GM10266 (cell line): ENCODE measurements around the gene TOMM6.
"Not testable (repeated sequence)": the region's sequence is repeated elsewhere in the genome, so short reads cannot be mapped to it uniquely, and the experiment has no call there.

ENCODE experiments used
- DNase-seq: peaks from one replicate; pipeline ENCODE4 v3.0.0; 2012; ENCODE audit errors: extremely low spot score
- CTCF ChIP-seq: IDR thresholded peaks from 2 replicates; pipeline ENCODE4 v1.5.1; 2012; ENCODE audit warnings: mild to moderate bottlenecking, low read depth; ENCODE audit not compliant: control insufficient read depth, insufficient read depth; ENCODE audit errors: missing control alignments

The TOMM6 gene

GRCh38 chr6:41757271-41757670, 30.2 kb upstream of the TOMM6 start:
- DNase-seq: no peak
- TF ChIP-seq CTCF: no peak

GRCh38 chr6:41757931-41758640, 29.4 kb upstream of the TOMM6 start:
- no peak for TF ChIP-seq CTCF

DNA sequence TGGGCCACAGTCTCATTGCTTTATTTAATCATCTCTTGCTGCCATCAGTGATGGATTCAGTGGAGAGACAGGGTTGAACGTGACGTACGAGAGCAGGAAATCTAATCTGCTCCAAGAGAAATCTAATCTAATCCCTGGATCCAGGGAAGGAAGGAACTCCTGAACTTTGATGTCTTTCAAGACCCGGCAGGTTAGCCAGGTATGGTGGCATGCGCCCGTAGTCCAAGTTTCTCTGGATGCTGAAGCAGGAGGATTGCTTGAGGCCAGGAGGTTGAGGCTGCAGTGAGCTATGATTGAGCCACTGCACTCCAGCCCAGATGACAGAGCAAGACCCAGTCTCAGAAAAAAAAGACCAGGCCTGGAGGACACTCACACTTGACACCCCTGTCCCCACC, 28.9 kb upstream of the TOMM6 start:
- no peak for DNase-seq
- TF ChIP-seq CTCF: no peak

More at GRCh38 chr6:41757931-41758640, 29.4 kb upstream of the TOMM6 start:
- no peak for DNase-seq

GRCh38 chr6:41759106-41759904, 28.2 kb upstream of the TOMM6 start:
- DNase-seq: no peak
- no peak for TF ChIP-seq CTCF

DNA sequence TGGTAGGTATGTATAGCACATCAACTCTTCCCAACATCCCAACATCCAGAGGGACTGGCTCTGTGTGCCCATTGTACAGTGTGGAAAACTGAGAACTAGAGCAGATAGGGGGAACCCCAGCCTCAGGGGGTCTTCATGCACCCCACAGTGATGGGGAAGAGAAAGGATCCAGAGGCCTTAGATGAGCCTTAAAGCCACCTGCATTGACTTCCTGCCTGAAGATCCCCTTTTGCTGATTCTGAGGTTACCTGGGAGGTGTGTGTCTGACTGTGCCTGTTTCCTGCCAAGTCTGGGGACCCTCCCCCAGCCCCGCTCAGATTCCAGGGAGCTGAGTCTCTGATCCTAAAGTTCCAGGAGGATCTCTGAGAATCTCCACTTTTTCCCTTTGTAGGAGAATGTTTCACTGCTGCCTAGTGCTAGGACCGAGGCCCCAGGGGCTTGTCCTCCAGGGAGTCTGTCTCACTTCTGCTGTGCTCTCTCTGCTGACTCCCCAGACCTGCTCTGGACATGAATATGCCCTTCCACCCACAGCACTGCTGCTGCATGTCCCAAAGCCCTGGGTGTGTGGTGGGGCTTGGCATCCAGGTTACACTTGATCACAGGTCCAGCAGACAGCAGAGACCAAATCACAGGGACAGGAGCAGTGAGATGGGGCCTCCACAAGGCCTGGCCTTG, 27.5 kb upstream of the TOMM6 start:
- TF ChIP-seq CTCF: no peak
- DNase-seq: no peak

GRCh38 chr6:41763470-41763869, 24.0 kb upstream of the TOMM6 start:
- no peak for DNase-seq
- TF ChIP-seq CTCF: no peak

GRCh38 chr6:41766043-41766664, 21.3 kb upstream of the TOMM6 start:
- not testable (repeated sequence) for DNase-seq
